ENCODE data around the gene EXOSC6. TPM values are rescaled to one million over a fixed set of nuclear protein-coding genes. Genes with fewer than 3 reads are reported as not detected.

Gene EXOSC6
- total and polyA plus RNA-seq, 2 of the 4 experiments (the other 2 are of a cell fraction) = 5.8 to 7.0 TPM

- intact Hi-C loops (cut with micrococcal nuclease) (no loop called here), in situ Hi-C loops (cut with MboI; ENCODE audit: low sequenced_read_pairs) (no loop called here), dilution Hi-C loops (cut with HindIII; ENCODE audit: low sequenced_read_pairs, unreplicated experiment) (no loop called here)
- Histone ChIP-seq H3K4me1 (ENCODE audit: control insufficient read depth, insufficient read depth, low read length) (no peaks in the 10 kb centered on the region), H4K20me1 (ENCODE audit: insufficient read depth, low read length) (peaks cover 23% of the 10 kb centered on the region; the same call in 1 of the 2 replicates), H2AK5ac (ENCODE audit: low read depth, low read length) (no peak overlapping the region), H2BK5ac (ENCODE audit: low read depth, low read length, poor library complexity, severe bottlenecking) (no peak overlapping the region), H3K4ac (ENCODE audit: low read depth, low read length) (no peak overlapping the region), H4K8ac (ENCODE audit: low read depth in 2 of 2, low read length in 2 of 2) (no peak overlapping the region), H3K9me3 (ENCODE audit: control insufficient read depth, insufficient read depth, low read length) (no peaks in the 10 kb centered on the region), H3K4me2 (ENCODE audit: low read depth, low read length) (no peak overlapping the region), H3K23ac (ENCODE audit: low read depth, low read length) (no peak overlapping the region), H3K56ac (ENCODE audit: extremely low read depth, insufficient read depth, low read length) (no peak overlapping the region), H2BK120ac (ENCODE audit: low read depth, low read length) (no peak overlapping the region), H4K5ac (ENCODE audit: low read depth, low read length) (no peak overlapping the region), H2BK15ac (ENCODE audit: low read depth, low read length) (no peak overlapping the region), H3K4me3 (ENCODE audit: insufficient read depth, low read depth, low read length) (no peak overlapping the region), H2BK20ac (ENCODE audit: low read depth, low read length) (no peak overlapping the region), H3K14ac (replicated peaks; ENCODE audit: low read depth, low read length) (no peak overlapping the region), H3K27ac (ENCODE audit: insufficient read depth, low read length) (no peak overlapping the region), H4K91ac (ENCODE audit: insufficient read depth, low read depth, low read length) (no peak overlapping the region), H3K9ac (ENCODE audit: low read depth, low read length) (no peak overlapping the region), H3K27me3 (ENCODE audit: control insufficient read depth, insufficient read depth, low read length) (no peaks in the 10 kb centered on the region), H2AK9ac (replicated peaks; ENCODE audit: low read depth, low read length, poor library complexity) (peak overlapping the region; percentile 28), H3K36me3 (ENCODE audit: control insufficient read depth, insufficient read depth, low read length) (peaks cover 78% of the 10 kb centered on the region), H3K18ac (ENCODE audit: low read depth, low read length) (no peak overlapping the region), H3K79me1 (ENCODE audit: low read depth in 1 of 2, low read length in 2 of 2) (peaks cover 5 to 20% of the 10 kb centered on the region in 2 experiments; a peak in 3 of 4 replicates), H2AFZ (replicated peaks; ENCODE audit: low read length, poor library complexity) (no peak overlapping the region), H3K9me1 (ENCODE audit: insufficient read depth, low read length) (no peaks in the 10 kb centered on the region)
- POLR2A ChIA-PET (ENCODE audit: unreplicated experiment) = no interaction called here
- TF ChIP-seq SMC3 (IDR thresholded peaks at IDR 0.05; ENCODE audit: low read depth, low read length) (no peak), MXI1 (IDR thresholded peaks at IDR 0.05; ENCODE audit: borderline replicate concordance, low read depth, low read length) (no peak), POLR2A (IDR thresholded peaks at IDR 0.05; ENCODE audit: low read depth, low read length) (no peak), MAFK (IDR thresholded peaks at IDR 0.05; ENCODE audit: low read depth, low read length) (no peak), RFX5 (IDR thresholded peaks at IDR 0.05; ENCODE audit: low read depth, low read length) (no peak), RCOR1 (IDR thresholded peaks at IDR 0.05; ENCODE audit: insufficient replicate concordance, low read length) (no peak), FOS (IDR thresholded peaks at IDR 0.05; ENCODE audit: low read depth, low read length) (no peak), ELK1 (IDR thresholded peaks at IDR 0.05; ENCODE audit: borderline replicate concordance, low read depth, low read length) (no peak), CTCF (conservative IDR thresholded peaks at IDR 0.05; ENCODE audit: low read depth, low read length) (no peak), USF2 (IDR thresholded peaks at IDR 0.05; ENCODE audit: low read depth, low read length) (no peak), CHD1 (IDR thresholded peaks at IDR 0.05; ENCODE audit: low read depth, low read length) (no peak), NFE2L2 (IDR thresholded peaks at IDR 0.05; ENCODE audit: low read depth, low read length) (no peak), RAD21 (IDR thresholded peaks at IDR 0.05; ENCODE audit: low read length) (no peak), CEBPB (IDR thresholded peaks at IDR 0.05; ENCODE audit: low read depth, low read length) (no peak), MAZ (IDR thresholded peaks at IDR 0.05; ENCODE audit: borderline replicate concordance, low read depth, low read length) (no peak)
- no peak for DNase-seq
- ATAC-seq (ENCODE audit: low read depth) = no peak
- CTCF ChIA-PET = no interaction called here
- WGBS, 2 experiments (ENCODE audit: extremely low coverage in 2 of 2, insufficient read length in 1 of 2) = 100% methylated on average over 1 of the region's 3 CpGs; no CpG with 5 or more reads in 1 of the 2 experiments
- BruUV-seq (replicated peaks) = TSS peak; percentile 17
Measured at GRCh38 chr16:70270176-70270575, 18.4 kb upstream of the EXOSC6 start.

Data from IMR-90 (cell line).